B cell (primary cell): ENCODE measurements around the gene HSCB. TPM values are rescaled to one million over a fixed set of nuclear protein-coding genes. Genes with fewer than 3 reads are reported as not detected.

ENCODE experiments used
- ATAC-seq: fragments of 200-7000 bp; cut with Tn5 transposase; one replicate; pipeline ENCODE4 v1.10.0; 2021; ENCODE audit warnings: low read depth, mild to moderate bottlenecking, moderate number of reproducible peaks, moderate library complexity
- CTCF ChIA-PET: fragments of 350-600 bp; sonication (Branson Sonifier 250); formaldehyde crosslinking; loops from one replicate; lab custom pipeline; 2021; ENCODE audit warnings: antibody characterized with exemption, inconsistent platforms; lab: Charles Lee
- POLR2A ChIA-PET: fragments of 350-600 bp; sonication (Branson Sonifier 250); formaldehyde crosslinking; loops from one replicate; lab custom pipeline; 2021; ENCODE audit warnings: antibody characterized with exemption; lab: Charles Lee
- DNase-seq: peaks from one replicate; pipeline ENCODE4 v3.0.0; 2013
- H2AFZ ChIP-seq: 2 replicates; pipeline ENCODE4 v1.6.1; 2012; ENCODE audit warnings: mild to moderate bottlenecking, low read depth, low read length; ENCODE audit not compliant: insufficient read depth, poor library complexity, severe bottlenecking
- H3K27ac ChIP-seq, 2 donors: 1 replicate in 1 of 2; 2 replicates in 1 of 2; pipeline ENCODE4 v1.5.1; 2012 to 2013; ENCODE audit warnings: low read length in 2 of 2, mild to moderate bottlenecking in 2 of 2, moderate library complexity in 1 of 2
- H3K27me3 ChIP-seq, 4 experiments: fragments of 200-600 bp in 1 of 4; sonication (generic) in 1 of 4; replicated peaks in 1 of 4; 1 replicate in 2 of 4; 2 replicates in 2 of 4; pipeline versions ENCODE4 v1.6.1 to v1.7.0; 2013 to 2016; ENCODE audit warnings: low read length in 3 of 4, mild to moderate bottlenecking in 2 of 4, mixed read lengths in 1 of 4, moderate library complexity in 1 of 4; ENCODE audit not compliant: insufficient read depth in 4 of 4, control insufficient read depth in 3 of 4; ENCODE audit errors: control extremely low read depth in 1 of 4
- H3K36me3 ChIP-seq, 2 experiments: replicated peaks in 1 of 2; 1 replicate in 1 of 2; 2 replicates in 1 of 2; pipeline versions ENCODE4 v1.6.1 to v1.7.1; 2013; ENCODE audit warnings: low read length in 1 of 2; ENCODE audit not compliant: insufficient read depth in 2 of 2, control insufficient read depth in 1 of 2; ENCODE audit errors: control extremely low read depth in 1 of 2, extremely low read depth in 1 of 2
- H3K4me1 ChIP-seq, 2 donors: fragments of 200-600 bp in 1 of 2; sonication (generic) in 1 of 2; 1 replicate in 1 of 2; 2 replicates in 1 of 2; pipeline versions ENCODE4 v1.5.1 to v1.6.1; 2013 to 2017; ENCODE audit warnings: low read length in 2 of 2; ENCODE audit not compliant: control insufficient read depth in 2 of 2, insufficient read depth in 2 of 2
- H3K4me2 ChIP-seq: replicated peaks from 2 replicates; pipeline ENCODE3; 2012; ENCODE audit warnings: mild to moderate bottlenecking, low read depth, low read length; ENCODE audit not compliant: poor library complexity, severe bottlenecking
- H3K4me3 ChIP-seq, 5 experiments: fragments of 200-600 bp in 1 of 5; sonication (generic) in 1 of 5; 1 replicate in 3 of 5; 2 replicates in 2 of 5; pipeline versions ENCODE4 v1.5.1 to v1.7.0; 2011 to 2016; ENCODE audit warnings: low read length in 4 of 5, mild to moderate bottlenecking in 4 of 5, low read depth in 2 of 5, control low read depth in 1 of 5, moderate library complexity in 1 of 5; ENCODE audit not compliant: insufficient read depth in 1 of 5; ENCODE audit errors: control extremely low read depth in 1 of 5, extremely low read depth in 1 of 5
- H3K79me2 ChIP-seq: fragments of 200-600 bp; sonication (generic); one replicate; pipeline ENCODE4 v1.6.0; 2016; ENCODE audit warnings: low read length; ENCODE audit not compliant: control insufficient read depth, insufficient read depth
- H3K9ac ChIP-seq: fragments of 200-600 bp; sonication (generic); 2 replicates; pipeline ENCODE4 v1.6.1; 2017; ENCODE audit warnings: mild to moderate bottlenecking, low read length, moderate library complexity
- H3K9me3 ChIP-seq, 3 donors: one replicate each; pipeline versions ENCODE4 v1.6.1 to v1.7.1; 2013; ENCODE audit warnings: low read length in 2 of 3; ENCODE audit not compliant: control insufficient read depth in 2 of 3, insufficient read depth in 1 of 3; ENCODE audit errors: control extremely low read depth in 1 of 3
- H4K20me1 ChIP-seq: 2 replicates; pipeline ENCODE4 v1.6.0; 2012; ENCODE audit warnings: mild to moderate bottlenecking, low read length; ENCODE audit not compliant: insufficient read depth, control insufficient read depth, poor library complexity, severe bottlenecking
- H3K27ac Mint-ChIP-seq: one replicate; pipeline ENCODE4 v1.8.0; 2021; ENCODE audit warnings: mixed read lengths
- H3K27me3 Mint-ChIP-seq: one replicate; pipeline ENCODE4 v1.8.0; 2021; ENCODE audit warnings: mixed read lengths
- H3K4me1 Mint-ChIP-seq: one replicate; pipeline ENCODE4 v1.8.0; 2021; ENCODE audit warnings: mixed read lengths
- H3K4me3 Mint-ChIP-seq: one replicate; pipeline ENCODE4 v1.8.0; 2021; ENCODE audit warnings: mixed read lengths
- H3K9me3 Mint-ChIP-seq: one replicate; pipeline ENCODE4 v1.8.0; 2022; ENCODE audit warnings: mixed read lengths; ENCODE audit not compliant: insufficient read depth
- CTCF ChIP-seq: fragments of 200-600 bp; IDR thresholded peaks from one replicate; pipeline ENCODE4 v1.8.0; 2022; ENCODE audit warnings: antibody characterized with exemption, mild to moderate bottlenecking
- EZH2 ChIP-seq: IDR thresholded peaks from 2 replicates; pipeline ENCODE4 v1.6.1; 2012; ENCODE audit warnings: borderline replicate concordance, low read depth, mild to moderate bottlenecking, moderate library complexity, low read length; ENCODE audit not compliant: insufficient read depth, poor library complexity, severe bottlenecking
- WGBS: methylation state at CpG from one replicate; pipeline ENCODE4 v1.1.5; 2013; ENCODE audit warnings: missing lambda C conversion rate; ENCODE audit not compliant: insufficient coverage; 5-methylcytosine and 5-hydroxymethylcytosine counted together
- intact Hi-C: fragments of 100-400 bp; cut with micrococcal nuclease; formaldehyde crosslinking; loops from one replicate; pipeline ENCODE4 v1.10.0; 2022
- polyA plus RNA-seq: library from polyadenylated mRNA; depleted of rRNA; stranded (reverse); fragments of >200 nt; gene quantifications from 2 replicates; pipeline ENCODE4 v1.2.3, GENCODE V29; 2012
- total RNA-seq, 2 donors: library from RNA; stranded (reverse); fragments of 120-200 nt in 1 of 2; gene quantifications; 1 replicate in 1 of 2; 2 replicates in 1 of 2; pipeline versions ENCODE4 v1.2.3 to v1.2.4, GENCODE V29; 2013 to 2022

The HSCB gene
- total and polyA plus RNA-seq, 2 donors (not counting 1 experiment from before 2014, with no cell fraction given), result 12.8 to 18.3 TPM

GRCh38 chr22:28799606-28800307, 57.9 kb downstream of the HSCB start:
- Histone ChIP-seq H3K4me2 (peak overlapping the region; percentile 88), H3K9ac (peak overlapping the region; percentile 99), H3K4me1 (peaks cover 27 to 40% of the 10 kb centered on the region in 2 donors), H4K20me1 (no peaks in the 10 kb centered on the region), H3K27me3 (no peaks in the 10 kb centered on the region), H3K79me2 (peaks cover 29% of the 10 kb centered on the region), H3K4me3 (peak overlapping the region; percentile 71 to 98 (median 90)), H3K9me3 (no peaks in the 10 kb centered on the region), H3K27ac (peak overlapping the region; percentile 63 to 96), H2AFZ (peak overlapping the region; percentile 82), H3K36me3 (peaks cover 8 to 22% of the 10 kb centered on the region in 2 experiments)
- Mint-ChIP-seq H3K27me3 (no peaks in the 10 kb centered on the region), H3K4me3 (peak overlapping the region; percentile 98), H3K27ac (peak overlapping the region; percentile 96), H3K4me1 (peaks cover 51% of the 10 kb centered on the region), H3K9me3 (no peaks in the 10 kb centered on the region)
- ChIA-PET CTCF (interaction anchor here (0.9 to 2.4 kb wide), 6 partner anchors 10 to 58 kb away, joined by 3 to 13 read pairs (median 3); partner anchors contain the start of genes CCDC117, CHEK2 and HSCB), POLR2A (interaction anchor here (1.2 to 1.6 kb wide), 3 partner anchors 9 to 14 kb away, joined by 3 to 8 read pairs (median 5); no protein-coding TSS in a partner anchor)
- TF ChIP-seq CTCF (no peak), EZH2 (no peak)
- DNase-seq (no peak), ATAC-seq (peak; percentile 29)
- WGBS, result under 1% methylated on average over 30 of the region's 31 CpGs
- intact Hi-C loops, result loop anchor here (1.0 to 5.0 kb wide), 4 partner anchors 27 to 1468 kb away; partner anchors contain the start of genes CCDC117, HSCB, OSM and ZNRF3
